ENCODE results near the gene PSMC2. TPM values are rescaled to one million over a fixed set of nuclear protein-coding genes. Genes with fewer than 3 reads are reported as not detected.

The PSMC2 gene
- total RNA-seq, 2 experiments from 2014 or later, result 132 to 137 TPM

DNA sequence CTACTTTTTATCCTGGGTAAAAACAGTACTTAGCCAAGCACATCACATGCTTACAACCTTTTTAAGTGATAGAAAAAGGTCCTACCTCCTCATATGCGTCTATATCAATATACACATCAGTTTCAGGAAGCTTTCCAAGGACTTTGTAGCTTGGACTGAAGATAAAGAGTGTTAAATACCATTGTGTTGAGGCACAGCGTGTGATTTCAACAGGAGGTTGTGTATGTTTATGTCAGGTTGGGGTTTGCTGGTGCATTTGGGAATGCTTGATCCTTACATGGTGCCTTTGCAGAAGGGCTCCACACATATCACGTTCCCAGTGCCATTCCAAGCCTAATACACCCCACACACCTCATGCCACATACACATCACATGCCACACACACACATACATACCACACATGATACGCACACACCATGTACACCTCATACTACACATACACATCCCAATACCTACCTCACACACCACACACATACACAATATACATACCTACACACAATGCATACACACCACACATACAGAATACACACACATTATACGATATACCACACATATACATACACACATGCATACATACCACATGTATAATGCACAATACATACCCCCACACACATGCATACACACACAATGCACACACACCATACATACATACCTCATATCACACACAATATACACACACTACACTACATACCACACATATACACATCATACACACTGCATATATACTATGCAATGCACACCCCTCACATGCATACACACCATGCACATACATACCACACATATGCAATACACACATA, 33.1 kb downstream of the PSMC2 start:
- H3K27me3 Mint-ChIP-seq, result peaks cover 4% of the 10 kb centered on the region
- DNase-seq, result no peak
- TF ChIP-seq, protein P1, sequence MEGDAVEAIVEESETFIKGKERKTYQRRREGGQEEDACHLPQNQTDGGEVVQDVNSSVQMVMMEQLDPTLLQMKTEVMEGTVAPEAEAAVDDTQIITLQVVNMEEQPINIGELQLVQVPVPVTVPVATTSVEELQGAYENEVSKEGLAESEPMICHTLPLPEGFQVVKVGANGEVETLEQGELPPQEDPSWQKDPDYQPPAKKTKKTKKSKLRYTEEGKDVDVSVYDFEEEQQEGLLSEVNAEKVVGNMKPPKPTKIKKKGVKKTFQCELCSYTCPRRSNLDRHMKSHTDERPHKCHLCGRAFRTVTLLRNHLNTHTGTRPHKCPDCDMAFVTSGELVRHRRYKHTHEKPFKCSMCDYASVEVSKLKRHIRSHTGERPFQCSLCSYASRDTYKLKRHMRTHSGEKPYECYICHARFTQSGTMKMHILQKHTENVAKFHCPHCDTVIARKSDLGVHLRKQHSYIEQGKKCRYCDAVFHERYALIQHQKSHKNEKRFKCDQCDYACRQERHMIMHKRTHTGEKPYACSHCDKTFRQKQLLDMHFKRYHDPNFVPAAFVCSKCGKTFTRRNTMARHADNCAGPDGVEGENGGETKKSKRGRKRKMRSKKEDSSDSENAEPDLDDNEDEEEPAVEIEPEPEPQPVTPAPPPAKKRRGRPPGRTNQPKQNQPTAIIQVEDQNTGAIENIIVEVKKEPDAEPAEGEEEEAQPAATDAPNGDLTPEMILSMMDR (IDR thresholded peaks at IDR 0.05), result no peak
- intact Hi-C loops (cut with micrococcal nuclease), result no loop called here
- H3K27ac Mint-ChIP-seq, result no peak overlapping the region
- no peak for ATAC-seq
- no peak overlapping the region for H3K4me3 Mint-ChIP-seq
- H3K9me3 Mint-ChIP-seq, result no peaks in the 10 kb centered on the region
- CTCF ChIA-PET, result no interaction called here
- no peaks in the 10 kb centered on the region for H3K4me1 Mint-ChIP-seq (ENCODE audit: low read depth)
- POLR2A ChIA-PET, result no interaction called here
- H3K36me3 Mint-ChIP-seq (ENCODE audit: low read depth), result no peaks in the 10 kb centered on the region

DNA sequence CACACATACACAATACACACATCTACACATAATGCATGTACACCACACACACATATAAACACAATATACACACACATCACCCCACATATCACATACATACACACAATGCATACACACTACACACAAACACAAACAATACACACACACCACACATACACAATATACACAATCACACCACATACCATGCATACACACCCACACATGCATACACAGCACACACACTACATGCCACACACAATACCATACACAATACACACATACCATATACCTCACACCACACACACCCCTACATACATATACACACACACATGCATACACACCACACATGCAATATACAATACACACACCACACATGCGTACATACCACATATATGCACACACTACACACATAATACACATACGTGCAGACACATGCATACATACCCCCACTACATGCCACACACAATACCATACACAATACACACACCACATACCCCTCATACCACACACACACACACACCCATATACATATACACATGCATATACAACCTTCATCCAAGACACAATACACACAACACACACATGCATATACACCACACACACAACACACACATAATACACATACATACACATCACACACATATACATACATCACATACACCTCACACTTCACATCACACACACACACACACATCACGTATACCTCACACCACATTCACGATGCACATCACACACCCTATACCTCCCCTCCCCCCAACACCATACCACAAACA, 34.0 kb downstream of the PSMC2 start:
- intact Hi-C loops (cut with micrococcal nuclease), result no loop called here
- no peaks in the 10 kb centered on the region for H3K4me1 Mint-ChIP-seq (ENCODE audit: low read depth)
- no peak overlapping the region for H3K4me3 Mint-ChIP-seq
- H3K36me3 Mint-ChIP-seq (ENCODE audit: low read depth), result no peaks in the 10 kb centered on the region
- ChIA-PET POLR2A (no interaction called here), CTCF (no interaction called here)
- H3K27ac Mint-ChIP-seq, result no peak overlapping the region
- no peak for DNase-seq
- TF ChIP-seq, protein P1 (IDR thresholded peaks at IDR 0.05), result no peak
- no peak for ATAC-seq
- peaks cover 4% of the 10 kb centered on the region for H3K27me3 Mint-ChIP-seq
- H3K9me3 Mint-ChIP-seq, result no peaks in the 10 kb centered on the region

DNA sequence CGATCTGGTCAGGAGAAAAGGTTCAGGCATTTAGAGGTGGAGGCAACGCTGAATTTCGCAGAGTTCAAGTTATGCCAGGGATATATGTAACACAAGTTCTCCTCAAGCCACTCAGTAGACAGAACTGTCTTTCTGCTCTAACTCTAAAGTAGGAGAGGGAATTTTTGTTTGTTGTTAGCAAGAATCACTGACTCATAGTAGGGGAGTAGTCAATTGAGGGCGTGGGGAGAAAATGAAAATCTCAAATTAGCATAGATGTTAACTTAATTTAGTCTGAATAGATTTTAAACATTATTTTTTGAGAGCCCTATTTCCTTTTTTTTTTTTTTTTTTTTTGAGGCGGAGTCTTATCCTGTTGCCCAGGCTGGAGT, 34.6 kb downstream of the PSMC2 start:
- H3K36me3 Mint-ChIP-seq (ENCODE audit: low read depth), result no peaks in the 10 kb centered on the region
- no peak for DNase-seq
- H3K27me3 Mint-ChIP-seq, result peaks cover 4% of the 10 kb centered on the region
- TF ChIP-seq, protein P1 (IDR thresholded peaks at IDR 0.05), result no peak
- POLR2A ChIA-PET, result no interaction called here
- CTCF ChIA-PET, result no interaction called here
- no peak for ATAC-seq
- H3K4me3 Mint-ChIP-seq, result no peak overlapping the region
- intact Hi-C loops (cut with micrococcal nuclease), result no loop called here
- no peaks in the 10 kb centered on the region for H3K9me3 Mint-ChIP-seq
- H3K27ac Mint-ChIP-seq, result no peak overlapping the region
- no peaks in the 10 kb centered on the region for H3K4me1 Mint-ChIP-seq (ENCODE audit: low read depth)

DNA sequence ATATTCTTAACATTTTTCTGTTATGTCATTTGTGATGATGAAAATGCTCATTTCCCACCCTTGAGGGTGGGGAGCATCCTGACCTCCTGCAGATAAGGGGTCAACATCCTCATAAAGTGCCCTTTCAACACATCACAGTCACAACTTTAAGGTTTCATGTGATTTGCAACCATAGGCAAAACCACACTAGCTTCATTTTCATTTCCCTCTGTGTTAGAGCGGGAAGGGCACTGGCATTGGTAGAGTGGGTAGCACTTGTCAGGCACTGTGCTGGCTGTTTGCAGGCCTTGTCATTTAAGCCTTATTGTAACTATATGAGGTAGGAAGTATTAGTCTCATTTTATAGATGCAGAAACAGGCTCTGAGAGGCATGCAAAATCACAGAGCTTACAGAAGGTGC, 39.8 kb downstream of the PSMC2 start:
- POLR2A ChIA-PET, result no interaction called here
- DNase-seq, result no peak
- Mint-ChIP-seq H3K27ac (no peak overlapping the region), H3K9me3 (no peaks in the 10 kb centered on the region), H3K27me3 (peaks cover 10% of the 10 kb centered on the region), H3K36me3 (ENCODE audit: low read depth) (no peaks in the 10 kb centered on the region), H3K4me3 (no peak overlapping the region), H3K4me1 (ENCODE audit: low read depth) (no peaks in the 10 kb centered on the region)
- TF ChIP-seq, protein P1 (IDR thresholded peaks at IDR 0.05), result no peak
- intact Hi-C loops (cut with micrococcal nuclease), result no loop called here
- no peak for ATAC-seq
- CTCF ChIA-PET, result no interaction called here

DNA sequence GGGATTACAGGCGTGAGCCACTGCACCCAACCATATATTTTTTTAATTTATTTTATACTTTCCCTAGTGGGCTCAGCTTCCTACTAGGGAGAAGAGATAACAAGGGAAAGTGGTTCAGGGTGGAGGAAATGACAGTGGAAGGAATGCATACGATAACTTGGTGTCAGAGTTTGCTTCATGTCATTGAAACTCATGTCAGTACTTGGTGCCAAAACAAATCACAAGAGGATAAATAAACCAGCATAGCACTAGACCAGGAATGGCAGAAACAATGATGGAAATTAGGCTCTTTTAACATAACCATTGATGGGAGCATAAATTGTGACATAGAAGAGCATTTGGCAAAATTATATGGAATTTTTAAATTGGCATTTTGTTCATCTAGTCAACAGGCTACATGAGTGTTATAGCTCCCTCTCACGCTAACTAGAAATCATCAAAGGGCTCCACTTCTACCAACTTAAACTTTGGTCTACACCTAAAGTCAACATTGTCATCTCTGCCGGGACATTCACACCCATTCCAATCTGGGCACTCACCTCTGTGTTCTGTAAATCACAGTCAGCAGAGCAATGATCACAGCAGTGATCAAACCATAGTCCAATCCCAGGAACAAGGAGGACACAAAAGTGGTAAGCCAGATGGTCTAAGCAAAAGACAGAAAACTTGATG, 41.2 kb downstream of the PSMC2 start:
- ATAC-seq (no peak), DNase-seq (no peak)
- no peak overlapping the region for H3K27ac Mint-ChIP-seq
- H3K9me3 Mint-ChIP-seq, result no peaks in the 10 kb centered on the region
- no peaks in the 10 kb centered on the region for H3K4me1 Mint-ChIP-seq (ENCODE audit: low read depth)
- ChIA-PET POLR2A (interaction anchor here (0.6 kb wide), 2 partner anchors 29 to 46 kb away, joined by 3 read pairs; no protein-coding TSS in a partner anchor), CTCF (no interaction called here)
- H3K27me3 Mint-ChIP-seq, result peaks cover 10% of the 10 kb centered on the region
- no peaks in the 10 kb centered on the region for H3K36me3 Mint-ChIP-seq (ENCODE audit: low read depth)
- intact Hi-C loops (cut with micrococcal nuclease), result no loop called here
- H3K4me3 Mint-ChIP-seq, result no peak overlapping the region
- TF ChIP-seq, protein P1 (IDR thresholded peaks at IDR 0.05), result no peak

Measured in activated CD8-positive, alpha-beta T cell treated with anti-CD3 and anti-CD28 coated beads for 36 hours (primary cell).